NCI-H774 (cell line): Measurements from ENCODE around the gene MAN1C1.
"Not testable (repeated sequence)": the region's sequence is repeated elsewhere in the genome, so short reads cannot be mapped to it uniquely, and the experiment has no call there.

Experiments used
- DNase-seq: peaks from one replicate; lab custom pipeline; 2025; lab: John Stamatoyannopoulos, UW

MAN1C1 gene

GRCh38 chr1:25716320-25716719 lies 99.7 kb downstream of the MAN1C1 start:
- DNase-seq: no peak

GRCh38 chr1:25718732-25719131 lies 102.1 kb downstream of the MAN1C1 start:
- no peak for DNase-seq

- DNase-seq: no peak
Measured at GRCh38 chr1:25720624-25721023, 104.0 kb downstream of the MAN1C1 start.

- DNase-seq: no peak
Measured at GRCh38 chr1:25723250-25723880, 106.8 kb downstream of the MAN1C1 start.

- no peak for DNase-seq
Measured at GRCh38 chr1:25724201-25724600, 107.6 kb downstream of the MAN1C1 start.

GRCh38 chr1:25724966-25725365 lies 108.4 kb downstream of the MAN1C1 start:
- DNase-seq: no peak

GRCh38 chr1:25725482-25725881 lies 108.9 kb downstream of the MAN1C1 start:
- DNase-seq: no peak

GRCh38 chr1:25727088-25727487 lies 110.5 kb downstream of the MAN1C1 start:
- DNase-seq: no peak

GRCh38 chr1:25727635-25728286 lies 111.2 kb downstream of the MAN1C1 start:
- no peak for DNase-seq

GRCh38 chr1:25728301-25728935 lies 111.8 kb downstream of the MAN1C1 start:
- no peak for DNase-seq

GRCh38 chr1:25729045-25729444 lies 112.5 kb downstream of the MAN1C1 start:
- DNase-seq: no peak

GRCh38 chr1:25729790-25730644 lies 113.4 kb downstream of the MAN1C1 start:
- DNase-seq: no peak

- no peak for DNase-seq
Measured at GRCh38 chr1:25731148-25731547, 114.6 kb downstream of the MAN1C1 start.

GRCh38 chr1:25731626-25732370 lies 115.2 kb downstream of the MAN1C1 start:
- no peak for DNase-seq

- no peak for DNase-seq
Measured at GRCh38 chr1:25732821-25733220, 116.2 kb downstream of the MAN1C1 start.

- DNase-seq: no peak
Measured at GRCh38 chr1:25733271-25733670, 116.7 kb downstream of the MAN1C1 start.

GRCh38 chr1:25734991-25735390 lies 118.4 kb downstream of the MAN1C1 start:
- not testable (repeated sequence) for DNase-seq

- no peak for DNase-seq
Measured at GRCh38 chr1:25735956-25736529, 119.5 kb downstream of the MAN1C1 start.

- DNase-seq: no peak
Measured at GRCh38 chr1:25737130-25737529, 120.5 kb downstream of the MAN1C1 start.

- DNase-seq: no peak
Measured at GRCh38 chr1:25738499-25738898, 121.9 kb downstream of the MAN1C1 start.

- DNase-seq: no peak
Measured at GRCh38 chr1:25739341-25739740, 122.8 kb downstream of the MAN1C1 start.
